Fibroblast of gingiva (primary cell): ENCODE measurements around the gene CAMTA1.
"Not testable (repeated sequence)": the region's sequence is repeated elsewhere in the genome, so short reads cannot be mapped to it uniquely, and the experiment has no call there.

Source experiments
- DNase-seq: peaks from one replicate; pipeline ENCODE4 v3.0.0-alpha.2; 2011; ENCODE audit warnings: low read depth

The CAMTA1 gene

DNA sequence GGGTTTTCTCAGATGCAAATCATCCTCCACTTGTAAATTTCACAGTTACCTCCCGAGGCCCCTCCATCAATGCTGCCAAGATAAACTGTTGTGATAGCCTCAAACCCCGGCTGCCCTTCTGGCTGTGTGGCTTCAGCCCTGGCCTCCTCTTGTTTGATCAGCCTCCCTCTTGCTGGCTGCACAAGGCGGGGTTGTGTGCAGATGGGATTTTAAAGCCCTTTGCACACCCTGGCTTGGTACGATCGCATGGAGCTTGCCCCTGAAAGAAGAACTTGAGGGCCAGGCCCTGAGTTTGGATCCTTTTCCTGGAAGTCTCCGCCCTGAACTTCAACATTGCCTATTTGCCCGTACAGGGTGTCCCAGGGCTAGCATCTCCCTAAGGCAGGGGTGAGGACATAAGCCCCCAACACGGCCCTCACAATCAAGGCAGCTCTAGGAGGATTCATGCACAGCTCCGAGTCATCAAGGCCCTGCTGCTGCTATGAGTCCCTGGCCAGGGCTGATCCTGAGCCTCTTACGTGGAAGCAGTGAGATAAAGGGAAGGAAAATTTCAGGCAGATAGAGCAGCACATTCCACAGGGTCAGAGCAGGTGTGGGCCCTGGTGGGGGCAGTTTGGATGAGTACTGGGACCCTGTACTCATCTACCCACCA, 804.6 kb downstream of the CAMTA1 start:
- no peak for DNase-seq

DNA sequence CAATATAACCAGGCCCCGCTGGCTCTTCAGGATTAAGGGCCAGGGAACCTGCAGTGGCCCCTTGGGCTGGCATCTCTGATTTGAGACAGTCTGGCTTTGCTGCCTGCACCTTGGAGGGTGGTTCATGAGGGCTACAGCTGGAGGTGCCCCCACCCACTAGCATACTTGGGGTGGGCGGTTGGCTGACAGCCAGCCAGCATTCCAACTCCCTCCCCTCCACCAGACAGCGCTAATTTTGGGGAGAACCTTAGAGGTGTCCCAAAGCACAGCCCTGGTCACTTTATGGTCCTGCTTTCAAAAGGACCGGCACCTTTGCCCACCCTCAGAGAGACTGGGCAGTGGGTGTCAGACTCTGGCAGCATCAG, 805.2 kb downstream of the CAMTA1 start:
- DNase-seq, result no peak

- no peak for DNase-seq
These were observed 806.3 kb downstream of the CAMTA1 start for GRCh38 chr1:7591565-7591964.

DNA sequence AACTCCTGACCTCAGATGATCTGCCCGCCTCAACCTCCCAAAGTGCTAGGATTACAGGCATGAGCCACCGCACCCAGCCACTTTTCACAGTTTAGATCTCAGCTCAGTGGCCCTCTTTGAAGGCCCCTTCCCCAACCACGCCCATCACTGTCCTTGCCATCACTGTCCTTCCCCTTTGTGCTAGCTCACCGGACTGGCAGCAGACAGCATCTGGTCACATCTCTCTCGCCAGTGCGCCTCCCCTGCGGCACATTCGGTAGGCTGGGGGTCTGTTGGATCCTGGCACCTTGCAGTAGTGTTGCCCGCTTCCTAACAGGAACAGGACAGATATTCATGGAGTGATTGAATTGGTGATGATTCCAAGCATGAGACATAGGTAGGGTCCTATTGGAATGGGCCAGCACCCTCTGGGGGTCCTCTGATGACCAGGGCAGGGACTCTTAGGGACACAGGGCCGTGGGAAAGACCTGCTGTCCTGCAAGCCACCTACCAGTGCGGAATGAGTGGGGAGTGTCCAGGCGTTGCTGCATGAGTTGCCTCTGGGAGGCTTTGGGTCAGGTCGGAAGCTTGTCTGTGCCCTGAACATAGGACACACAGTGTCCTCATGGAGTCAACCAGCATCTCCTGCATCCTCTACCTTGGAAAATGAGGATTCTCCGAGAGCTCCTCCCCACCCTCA, 807.0 kb downstream of the CAMTA1 start:
- no peak for DNase-seq

DNA sequence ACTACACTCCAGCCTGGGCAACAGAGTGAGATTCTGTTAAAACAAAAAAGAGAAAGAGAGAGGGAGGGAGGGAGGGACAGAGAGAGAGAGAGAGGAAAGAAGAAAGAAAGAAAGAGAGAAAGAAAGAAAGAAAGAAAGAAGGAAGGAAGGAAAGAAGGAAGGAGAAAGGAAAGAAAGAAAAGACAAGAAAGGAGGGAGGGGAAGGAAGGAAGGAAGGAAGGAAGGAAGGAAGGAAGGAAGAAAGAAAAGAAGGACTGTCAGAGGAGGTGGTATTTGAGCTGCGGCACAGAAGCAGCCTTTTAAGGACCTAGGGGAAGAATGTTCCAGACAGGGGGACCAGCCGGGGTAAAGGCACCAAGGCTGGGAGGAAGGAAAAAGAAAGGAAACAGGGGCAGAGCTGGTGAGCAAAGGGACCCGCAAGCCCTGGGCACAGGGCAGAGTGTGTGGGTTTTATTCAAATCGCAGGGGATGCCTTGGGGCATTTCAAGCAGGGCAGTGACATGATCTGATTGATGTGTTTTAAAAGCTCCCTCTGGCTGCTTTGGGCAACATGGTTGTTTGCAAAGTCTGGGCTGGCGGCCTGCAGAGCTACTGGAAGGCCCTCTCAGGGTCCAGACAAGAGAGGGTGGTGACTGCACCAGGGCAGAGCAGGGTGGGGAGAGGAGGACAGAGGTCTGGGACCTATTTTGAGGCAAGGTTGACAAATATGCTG, 808.9 kb downstream of the CAMTA1 start:
- no peak for DNase-seq

DNA sequence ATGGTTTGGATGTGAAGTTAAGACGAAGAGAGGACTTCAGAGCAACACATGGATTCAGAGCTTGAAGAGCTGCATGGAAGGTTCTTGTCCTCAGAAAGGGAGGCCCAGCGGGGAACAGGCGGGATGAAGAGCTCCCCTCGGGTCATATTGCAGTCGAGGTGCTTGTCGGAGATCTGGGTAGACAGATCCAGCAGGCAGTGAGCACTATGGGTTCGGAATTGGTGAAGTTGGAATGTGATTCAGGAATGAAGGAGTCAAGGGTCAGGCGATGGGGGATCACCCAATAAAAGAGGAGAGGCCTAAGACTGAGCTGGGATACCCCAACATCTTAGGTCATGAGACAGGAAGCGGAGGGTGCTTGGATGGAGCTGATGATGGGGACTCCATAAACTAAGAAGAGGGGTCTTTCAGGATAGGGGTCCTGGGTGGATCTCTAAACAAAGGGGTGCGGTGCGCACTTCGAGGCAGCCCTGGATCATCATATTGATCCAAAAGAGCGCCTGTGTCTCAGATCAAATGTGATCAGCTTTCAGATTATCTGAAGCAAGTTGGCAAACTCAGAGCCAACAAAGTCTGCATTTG, 809.6 kb downstream of the CAMTA1 start:
- DNase-seq, result no peak

DNA sequence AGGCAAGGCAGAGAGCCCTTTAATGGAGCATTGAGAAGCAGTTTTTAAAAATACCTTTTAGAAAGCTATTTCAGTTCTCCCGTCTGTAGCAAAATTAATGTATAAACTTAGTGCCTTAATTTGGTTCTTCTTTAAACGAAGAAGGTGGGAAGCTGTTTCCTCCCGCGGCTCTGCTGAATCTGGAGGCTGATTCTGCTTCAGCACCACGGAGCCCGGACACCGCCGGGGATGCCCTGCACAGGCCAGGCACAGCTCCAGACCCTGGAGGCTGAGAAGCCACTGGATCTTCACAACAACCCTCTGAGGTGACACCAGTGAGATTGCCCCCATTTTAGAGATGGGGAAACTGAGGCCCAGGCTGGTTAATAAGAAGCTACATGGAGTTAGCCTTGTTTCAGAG, 810.1 kb downstream of the CAMTA1 start:
- DNase-seq, result no peak

DNA sequence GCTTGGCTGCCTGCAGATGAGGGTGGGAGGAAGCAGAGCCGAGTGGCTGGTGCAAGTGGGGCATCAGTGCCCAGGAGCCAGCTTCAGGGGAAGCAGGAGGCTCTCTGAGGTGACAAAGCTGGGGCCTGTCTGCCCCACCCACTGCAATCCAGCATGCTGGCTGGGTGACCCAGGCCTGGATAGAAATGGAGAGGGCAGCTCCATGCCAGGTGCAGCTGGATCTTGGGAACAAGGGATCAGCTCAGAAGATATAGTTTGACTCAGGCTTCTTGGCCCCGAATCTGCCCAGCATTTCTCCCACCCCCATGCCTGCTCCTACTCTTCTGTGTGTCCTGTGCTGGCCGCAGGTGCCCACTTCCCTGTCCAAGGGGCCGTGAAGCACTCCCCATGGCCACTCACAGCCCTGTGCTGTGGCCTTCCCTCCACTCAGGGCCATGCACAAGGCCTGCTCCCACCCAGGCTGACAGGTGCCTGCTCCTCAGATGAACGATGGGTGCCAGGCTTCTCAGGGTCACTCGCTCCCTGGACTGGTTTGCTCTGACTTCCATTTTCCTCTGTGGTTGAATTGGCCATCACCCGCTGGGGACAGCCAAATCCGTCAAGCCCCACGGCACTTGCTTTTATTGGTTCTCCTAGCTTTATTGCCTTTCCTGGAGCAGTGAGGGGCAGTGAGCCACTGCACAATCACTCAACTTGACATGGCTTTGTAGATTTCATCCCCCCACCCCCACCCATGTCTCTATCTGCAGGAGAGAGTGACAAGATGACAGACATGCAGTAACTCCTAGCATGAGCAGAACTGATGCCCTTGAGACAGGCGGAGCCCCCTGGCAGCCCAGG, 811.1 kb downstream of the CAMTA1 start:
- no peak for DNase-seq

DNA sequence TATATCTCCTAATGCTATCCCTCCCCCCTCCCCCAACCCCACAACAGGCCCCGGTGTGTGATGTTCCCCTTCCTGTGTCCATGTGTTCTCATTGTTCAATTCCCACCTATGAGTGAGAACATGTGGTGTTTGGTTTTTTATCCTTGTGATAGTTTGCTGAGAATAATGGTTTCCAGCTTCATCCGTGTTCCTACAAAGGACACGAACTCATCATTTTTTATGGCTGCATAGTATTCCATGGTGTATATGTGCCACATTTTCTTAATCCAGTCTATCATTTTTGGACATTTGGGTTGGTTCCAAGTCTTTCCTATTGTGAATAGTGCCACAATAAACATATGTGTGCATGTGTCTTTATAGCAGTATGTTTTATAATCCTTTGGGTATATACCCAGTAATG, 812.8 kb downstream of the CAMTA1 start:
- DNase-seq, result not testable (repeated sequence)

DNA sequence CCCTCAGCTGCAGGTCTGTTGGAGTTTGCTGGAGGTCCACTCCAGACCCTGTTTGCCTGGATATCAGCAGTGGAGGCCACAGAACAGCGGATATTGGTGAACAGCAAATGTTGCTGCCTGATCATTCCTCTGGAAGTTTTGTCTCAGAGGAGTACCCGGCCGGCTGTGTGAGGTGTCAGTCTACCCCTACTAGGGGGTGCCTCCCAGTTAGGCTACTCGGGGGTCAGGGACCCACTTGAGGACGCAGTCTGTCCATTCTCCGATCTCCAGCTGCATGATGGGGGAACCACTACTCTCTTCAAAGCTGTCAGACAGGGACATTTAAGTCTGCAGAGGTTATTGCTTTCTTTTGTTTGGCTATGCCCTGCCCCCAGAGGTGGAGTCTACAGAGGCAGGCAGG, 819.7 kb downstream of the CAMTA1 start:
- not testable (repeated sequence) for DNase-seq

GRCh38 chr1:7606096-7606495, 820.8 kb downstream of the CAMTA1 start:
- no peak for DNase-seq

DNA sequence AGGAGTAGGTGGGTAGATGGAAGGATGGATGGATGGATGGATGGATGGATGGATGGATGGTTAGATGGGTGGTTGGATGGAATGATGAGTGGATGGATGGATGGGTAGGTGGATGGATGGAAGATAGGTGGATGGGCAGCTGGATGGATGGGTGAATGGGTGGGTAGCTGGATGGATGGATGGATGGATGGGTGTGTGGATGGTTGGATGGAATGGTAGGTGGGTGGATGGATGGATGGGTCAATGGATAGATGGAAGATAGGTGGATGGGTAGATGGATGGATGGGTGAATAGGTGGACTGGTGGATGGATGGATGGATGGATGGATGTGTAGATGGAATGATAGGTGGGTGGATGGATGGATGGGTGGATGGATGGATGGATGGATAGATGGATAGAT, 821.8 kb downstream of the CAMTA1 start:
- DNase-seq, result no peak

- DNase-seq, result no peak
These were observed 823.5 kb downstream of the CAMTA1 start for GRCh38 chr1:7608628-7609305.

GRCh38 chr1:7609311-7609994, 824.2 kb downstream of the CAMTA1 start:
- no peak for DNase-seq

- no peak for DNase-seq
These were observed 825.0 kb downstream of the CAMTA1 start for GRCh38 chr1:7610106-7610731.

GRCh38 chr1:7610936-7611335, 825.7 kb downstream of the CAMTA1 start:
- DNase-seq, result no peak

- DNase-seq, result no peak
These were observed 826.3 kb downstream of the CAMTA1 start for GRCh38 chr1:7611421-7612010.

- no peak for DNase-seq
These were observed 828.0 kb downstream of the CAMTA1 start for GRCh38 chr1:7613106-7613850.

DNA sequence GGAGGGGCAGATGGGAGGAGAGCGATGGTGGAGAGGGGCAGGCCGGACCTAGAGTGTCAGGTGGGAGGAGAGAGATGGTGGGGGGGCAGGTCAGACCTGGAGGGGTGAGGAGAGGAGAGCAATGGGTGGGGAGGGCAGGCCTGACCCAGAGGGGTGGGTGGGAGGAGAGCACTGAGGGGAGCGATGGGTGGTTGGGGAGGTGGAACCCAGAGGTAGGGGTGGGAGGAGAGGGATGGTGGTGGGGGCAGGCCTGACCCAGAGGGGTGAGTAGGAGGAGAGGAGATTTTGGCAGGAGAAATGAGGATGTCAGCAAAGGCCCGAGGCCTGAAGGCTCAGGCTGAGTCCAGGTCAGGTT, 828.6 kb downstream of the CAMTA1 start:
- no peak for DNase-seq
